ENCODE data around the gene HTR2A. TPM values are rescaled to one million over a fixed set of nuclear protein-coding genes. Genes with fewer than 3 reads are reported as not detected.
A peak's percentile ranks its signal among the peaks of the same experiment; 100 is the strongest.

Gene HTR2A
- total and polyA plus RNA-seq, 4 donors: 0.09 to 1.1 (median 0.43) TPM

DNA sequence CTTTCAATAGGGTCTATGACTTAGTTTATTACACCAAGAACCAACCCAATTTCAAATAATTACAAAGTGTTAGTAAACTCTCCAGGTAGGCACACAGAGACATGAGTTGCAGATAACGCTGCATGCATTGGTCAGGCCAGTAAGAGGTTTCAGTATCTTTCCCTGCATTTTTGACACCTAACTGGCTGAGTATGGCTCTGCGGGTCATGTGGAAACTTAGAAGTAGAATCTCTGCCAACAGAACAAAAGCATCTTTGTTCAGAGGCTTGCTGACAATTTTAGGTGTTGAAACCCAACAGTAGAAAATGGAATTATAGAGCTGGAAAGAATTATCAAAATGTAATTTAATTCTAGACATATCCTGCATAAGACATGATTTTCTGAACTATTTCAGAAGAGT lies 25.3 kb downstream of the HTR2A start:
- Histone ChIP-seq H3K27me3 (ENCODE audit: control insufficient read depth in 3 of 3, insufficient read depth in 3 of 3, low read length in 2 of 3) (no peaks in the 10 kb centered on the region), H3K4me1 (ENCODE audit: control insufficient read depth in 5 of 5, insufficient read depth in 5 of 5, low read length in 5 of 5) (peaks cover 0 to 18% (median 0%) of the 10 kb centered on the region in 5 donors), H3K27ac (ENCODE audit: low read depth in 1 of 2, low read length in 1 of 2) (no peak overlapping the region), H3K9ac (ENCODE audit: insufficient read depth in 1 of 2, low read length in 2 of 2) (no peak overlapping the region), H3K4me3 (no peak overlapping the region), H3K36me3 (ENCODE audit: control insufficient read depth in 4 of 4, insufficient read depth in 4 of 4, low read length in 4 of 4) (no peaks in the 10 kb centered on the region), H3K9me3 (ENCODE audit: control insufficient read depth in 4 of 4, insufficient read depth in 3 of 4, low read length in 3 of 4) (peaks cover 0 to 2% (median 0%) of the 10 kb centered on the region in 4 donors)
- no peak for DNase-seq
- 82 to 93% methylated on average over 2 of the region's 2 CpGs for WGBS, 2 donors
- TF ChIP-seq CTCF (IDR thresholded peaks at IDR 0.05; ENCODE audit: control extremely low read depth, extremely low read depth): no peak
- no peak for ATAC-seq (ENCODE audit: insufficient read depth, low FRiP score)

- WGBS, 2 donors: 76 to 78% methylated on average over 2 of the region's 2 CpGs
Observed at GRCh38 chr13:46868091-46868490, 28.8 kb downstream of the HTR2A start.

GRCh38 chr13:46866150-46866549 lies 30.7 kb downstream of the HTR2A start:
- peak; percentile 65 to 88 (median 73) for DNase-seq
- H3K4me3 ChIP-seq: no peak overlapping the region
- H3K9ac ChIP-seq (ENCODE audit: insufficient read depth in 1 of 2, low read length in 2 of 2): no peak overlapping the region
- 2 to 7% methylated on average over 4 of the region's 4 CpGs for WGBS, 2 donors
- H3K4me1 ChIP-seq (ENCODE audit: control insufficient read depth in 5 of 5, insufficient read depth in 5 of 5, low read length in 5 of 5): peaks cover 0 to 21% (median 0%) of the 10 kb centered on the region in 5 donors
- H3K9me3 ChIP-seq (ENCODE audit: control insufficient read depth in 4 of 4, insufficient read depth in 3 of 4, low read length in 3 of 4): peaks cover 0 to 2% (median 0%) of the 10 kb centered on the region in 4 donors
- no peaks in the 10 kb centered on the region for H3K36me3 ChIP-seq (ENCODE audit: control insufficient read depth in 4 of 4, insufficient read depth in 4 of 4, low read length in 4 of 4)
- H3K27ac ChIP-seq (ENCODE audit: low read depth in 1 of 2, low read length in 1 of 2): no peak overlapping the region
- no peaks in the 10 kb centered on the region for H3K27me3 ChIP-seq (ENCODE audit: control insufficient read depth in 3 of 3, insufficient read depth in 3 of 3, low read length in 2 of 3)
- ATAC-seq (ENCODE audit: insufficient read depth, low FRiP score): peak; percentile 96
- no peak for TF ChIP-seq CTCF (IDR thresholded peaks at IDR 0.05; ENCODE audit: control extremely low read depth, extremely low read depth)

More at GRCh38 chr13:46868091-46868490, 28.8 kb downstream of the HTR2A start:
- no peak overlapping the region for H3K27ac ChIP-seq (ENCODE audit: low read depth in 1 of 2, low read length in 1 of 2)
- no peak overlapping the region for H3K9ac ChIP-seq (ENCODE audit: insufficient read depth in 1 of 2, low read length in 2 of 2)
- ATAC-seq (ENCODE audit: insufficient read depth, low FRiP score): no peak
- no peak for TF ChIP-seq CTCF (IDR thresholded peaks at IDR 0.05; ENCODE audit: control extremely low read depth, extremely low read depth)
- peak; percentile 30 to 82 (median 66) for DNase-seq
- H3K36me3 ChIP-seq (ENCODE audit: control insufficient read depth in 4 of 4, insufficient read depth in 4 of 4, low read length in 4 of 4): no peaks in the 10 kb centered on the region
- no peak overlapping the region for H3K4me3 ChIP-seq
- H3K27me3 ChIP-seq (ENCODE audit: control insufficient read depth in 3 of 3, insufficient read depth in 3 of 3, low read length in 2 of 3): no peaks in the 10 kb centered on the region
- H3K9me3 ChIP-seq (ENCODE audit: control insufficient read depth in 4 of 4, insufficient read depth in 3 of 4, low read length in 3 of 4): peaks cover 0 to 2% (median 0%) of the 10 kb centered on the region in 4 donors
- H3K4me1 ChIP-seq (ENCODE audit: control insufficient read depth in 5 of 5, insufficient read depth in 5 of 5, low read length in 5 of 5): peaks cover 0 to 18% (median 0%) of the 10 kb centered on the region in 5 donors

DNA sequence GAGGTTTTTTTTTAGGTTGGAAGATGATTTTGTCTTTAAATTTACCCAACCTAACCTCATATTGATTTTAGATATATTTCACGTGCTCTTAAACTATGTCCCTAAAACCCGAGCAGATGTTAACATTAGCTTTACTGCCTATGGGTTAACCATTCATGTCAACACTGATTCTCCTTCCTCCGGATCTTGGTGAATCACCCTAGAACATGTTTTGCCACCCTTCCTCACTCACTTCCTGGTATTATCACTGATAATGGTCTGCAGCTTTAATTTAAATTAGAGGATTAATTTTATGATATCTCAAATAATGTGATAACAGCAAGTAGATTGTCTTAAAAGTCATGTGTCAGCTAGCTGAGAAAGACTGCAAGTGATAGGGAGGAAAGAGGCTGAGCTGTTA lies 31.9 kb downstream of the HTR2A start:
- no peak for DNase-seq
- Histone ChIP-seq H3K27me3 (ENCODE audit: control insufficient read depth in 3 of 3, insufficient read depth in 3 of 3, low read length in 2 of 3) (no peaks in the 10 kb centered on the region), H3K27ac (ENCODE audit: low read depth in 1 of 2, low read length in 1 of 2) (no peak overlapping the region), H3K36me3 (ENCODE audit: control insufficient read depth in 4 of 4, insufficient read depth in 4 of 4, low read length in 4 of 4) (no peaks in the 10 kb centered on the region), H3K9ac (ENCODE audit: insufficient read depth in 1 of 2, low read length in 2 of 2) (no peak overlapping the region), H3K4me3 (no peak overlapping the region), H3K4me1 (ENCODE audit: control insufficient read depth in 5 of 5, insufficient read depth in 5 of 5, low read length in 5 of 5) (peaks cover 0 to 24% (median 0%) of the 10 kb centered on the region in 5 donors), H3K9me3 (ENCODE audit: control insufficient read depth in 4 of 4, insufficient read depth in 3 of 4, low read length in 3 of 4) (peaks cover 0 to 2% (median 0%) of the 10 kb centered on the region in 4 donors)
- TF ChIP-seq CTCF (IDR thresholded peaks at IDR 0.05; ENCODE audit: control extremely low read depth, extremely low read depth): no peak
- no peak for ATAC-seq (ENCODE audit: insufficient read depth, low FRiP score)
- WGBS, 2 donors: 59 to 65% methylated on average over 3 of the region's 3 CpGs
